ENCODE data around the gene COL24A1. TPM values are rescaled to one million over a fixed set of nuclear protein-coding genes. Genes with fewer than 3 reads are reported as not detected.

Gene COL24A1
- not detected in 2 replicates for total RNA-seq

DNA sequence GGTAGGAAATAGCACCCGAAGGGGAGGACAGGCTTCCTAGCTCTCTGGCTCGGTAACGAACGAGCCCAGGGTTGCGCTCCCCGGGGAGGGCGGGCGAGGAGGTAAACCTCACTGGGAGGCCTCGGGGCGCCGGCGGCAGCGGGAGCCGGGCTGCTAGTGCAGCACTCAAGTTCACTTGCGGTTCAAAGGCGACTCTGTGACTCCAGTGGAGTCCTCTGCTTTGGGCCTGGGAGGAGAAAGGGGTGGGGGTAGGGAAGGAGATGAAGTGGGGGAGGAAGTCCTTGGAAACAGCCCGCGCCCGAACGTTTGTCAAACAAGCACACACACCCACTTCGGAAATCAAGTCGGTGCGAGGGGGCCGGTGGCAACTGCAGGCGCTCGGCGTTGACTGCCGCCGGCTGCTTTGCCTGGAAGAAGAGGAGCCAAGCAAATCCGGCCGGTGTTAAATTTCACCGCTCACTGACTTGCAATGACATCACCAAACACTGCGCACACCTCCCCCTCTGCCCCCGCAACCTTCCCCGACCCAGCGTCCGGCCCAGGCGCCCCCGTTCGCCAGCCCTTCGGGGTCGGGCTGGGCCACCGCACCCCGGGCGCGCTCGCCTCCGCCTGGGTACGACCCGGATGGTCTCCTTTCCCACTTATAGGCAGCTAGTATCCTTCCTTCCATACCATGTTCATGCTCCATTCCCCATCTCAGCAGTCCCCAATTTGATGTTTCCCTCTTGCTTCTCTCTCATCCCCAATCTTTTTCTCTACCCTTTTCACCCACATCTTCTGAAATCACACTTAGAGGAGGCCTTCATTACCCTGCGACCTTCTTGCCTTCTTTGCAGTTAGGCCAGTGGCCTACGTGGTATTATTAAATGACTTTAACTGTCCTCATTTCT is at the start of gene COL24A1:
TSS of gene COL24A1 (minus strand) at position 207 of the 890 bp plus-strand sequence. CDS start 376 bp downstream, outside the sequence.
- Mint-ChIP-seq H3K27me3 (ENCODE audit: low read depth) (peaks cover 44% of the 10 kb centered on the region), H3K4me1 (ENCODE audit: low read depth) (peaks cover 3% of the 10 kb centered on the region), H3K4me3 (ENCODE audit: low read depth) (peak within 1 kb of the TSS; percentile 58), H3K36me3 (ENCODE audit: low read depth) (no peaks in the 10 kb centered on the region), H3K27ac (no peak within 1 kb of the TSS), H3K9me3 (no peaks in the 10 kb centered on the region)
- no peak for DNase-seq (ENCODE audit: low spot score)
- intact Hi-C loops (cut with micrococcal nuclease) = no loop called here

DNA sequence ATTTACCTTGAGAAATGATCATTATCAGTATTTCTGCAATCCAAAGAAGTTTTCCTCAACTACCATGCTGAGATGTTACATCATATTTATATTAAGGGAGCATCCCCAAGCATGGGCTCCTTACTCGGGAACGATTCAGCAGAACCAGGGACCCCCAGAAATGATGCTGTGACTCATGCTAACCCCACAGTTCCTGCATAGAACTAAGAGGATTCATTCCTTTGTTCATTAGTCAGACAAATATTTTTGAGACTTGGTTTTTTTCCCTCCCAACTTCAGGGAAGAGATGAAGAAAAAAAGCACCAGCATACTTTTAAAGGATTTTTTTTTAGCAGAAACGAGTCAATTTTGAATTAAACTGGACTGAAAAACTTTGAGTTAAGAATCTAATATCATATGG is 49.2 kb upstream of the COL24A1 start:
- H3K27me3 Mint-ChIP-seq (ENCODE audit: low read depth) = no peaks in the 10 kb centered on the region
- intact Hi-C loops (cut with micrococcal nuclease) = no loop called here
- H3K27ac Mint-ChIP-seq = no peak overlapping the region
- H3K36me3 Mint-ChIP-seq (ENCODE audit: low read depth) = no peaks in the 10 kb centered on the region
- no peaks in the 10 kb centered on the region for H3K9me3 Mint-ChIP-seq
- no peak overlapping the region for H3K4me3 Mint-ChIP-seq (ENCODE audit: low read depth)
- no peak for DNase-seq (ENCODE audit: low spot score)
- no peaks in the 10 kb centered on the region for H3K4me1 Mint-ChIP-seq (ENCODE audit: low read depth)

DNA sequence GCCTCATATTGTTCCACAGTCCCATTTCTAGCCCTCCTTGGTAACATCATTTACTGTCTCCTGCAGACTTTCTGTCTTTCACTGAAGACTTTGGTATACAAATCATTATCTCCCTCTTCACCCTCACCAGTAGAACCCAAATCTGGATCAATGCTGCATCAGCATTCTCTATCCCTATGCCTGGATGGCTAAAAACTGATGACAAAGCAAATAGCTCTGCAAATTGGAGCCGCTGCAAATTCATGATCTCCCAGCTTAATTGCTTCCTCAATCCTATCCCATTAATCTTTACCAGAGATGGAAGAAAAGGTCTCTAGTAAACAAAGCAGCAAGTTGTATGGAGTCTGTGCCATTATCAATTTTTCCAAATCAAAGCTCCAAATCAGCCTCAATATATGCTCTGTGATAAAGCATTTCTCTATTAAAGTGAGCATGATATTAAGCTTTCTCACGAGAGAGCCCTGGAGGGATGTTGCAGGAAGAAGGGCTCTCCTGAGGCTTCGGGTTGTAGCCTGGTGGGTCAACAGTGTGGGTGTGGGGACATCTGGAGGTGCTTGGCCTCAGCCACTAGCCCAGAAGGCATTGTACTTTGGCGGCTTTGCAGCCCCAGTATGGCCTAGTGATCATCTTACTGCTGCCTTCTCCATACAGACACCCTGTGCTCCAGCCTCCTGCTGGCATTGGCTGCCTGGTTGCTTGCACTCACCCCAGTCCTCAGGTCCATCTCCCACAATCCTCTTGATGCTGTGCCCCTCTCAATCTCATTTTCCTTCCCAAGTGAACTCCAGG is 46.2 kb upstream of the COL24A1 start:
- Mint-ChIP-seq H3K36me3 (ENCODE audit: low read depth) (no peaks in the 10 kb centered on the region), H3K4me3 (ENCODE audit: low read depth) (no peak overlapping the region), H3K27ac (no peak overlapping the region), H3K4me1 (ENCODE audit: low read depth) (no peaks in the 10 kb centered on the region), H3K27me3 (ENCODE audit: low read depth) (no peaks in the 10 kb centered on the region), H3K9me3 (no peaks in the 10 kb centered on the region)
- DNase-seq (ENCODE audit: low spot score) = no peak
- intact Hi-C loops (cut with micrococcal nuclease) = no loop called here

DNA sequence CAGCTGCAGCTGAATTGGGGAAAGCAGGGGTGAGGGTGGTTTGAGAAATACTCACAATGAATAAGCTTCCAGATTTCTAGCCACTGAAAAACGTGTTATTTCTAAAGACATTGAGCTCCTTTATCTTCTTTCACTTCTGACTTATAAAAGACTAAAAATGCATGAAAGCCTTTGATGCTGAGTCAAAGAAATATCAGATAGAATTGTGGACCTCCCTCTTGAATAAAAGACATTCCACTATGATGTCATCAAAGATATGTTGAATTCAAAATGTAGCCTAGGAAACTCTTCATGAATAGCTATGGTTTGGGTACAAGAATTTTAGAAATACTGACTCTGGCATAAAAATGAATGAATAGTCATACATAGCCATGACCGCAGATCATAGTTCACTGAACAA is 44.7 kb upstream of the COL24A1 start:
- Mint-ChIP-seq H3K4me1 (ENCODE audit: low read depth) (no peaks in the 10 kb centered on the region), H3K27ac (no peak overlapping the region), H3K9me3 (no peaks in the 10 kb centered on the region), H3K4me3 (ENCODE audit: low read depth) (no peak overlapping the region), H3K27me3 (ENCODE audit: low read depth) (no peaks in the 10 kb centered on the region), H3K36me3 (ENCODE audit: low read depth) (no peaks in the 10 kb centered on the region)
- DNase-seq (ENCODE audit: low spot score) = no peak
- intact Hi-C loops (cut with micrococcal nuclease) = no loop called here

DNA sequence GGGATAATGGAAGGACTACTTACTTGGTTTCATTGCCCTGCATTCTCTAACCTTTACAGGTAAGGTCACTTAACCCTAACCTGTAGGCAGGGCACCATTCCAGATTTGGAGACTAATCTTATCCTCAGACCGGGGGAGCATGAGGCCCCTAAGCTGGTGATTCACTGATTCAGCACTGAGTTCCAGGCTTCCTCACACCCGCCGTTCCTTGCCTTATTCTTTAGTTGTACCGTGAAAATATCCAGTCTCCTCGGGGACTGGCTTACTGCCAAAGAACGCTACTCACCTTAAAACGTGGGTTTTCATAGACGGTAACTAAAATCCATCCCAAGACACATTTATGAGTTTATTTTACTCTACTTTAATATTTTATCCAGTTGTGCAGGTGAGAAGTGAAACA is 44.3 kb upstream of the COL24A1 start:
- Mint-ChIP-seq H3K4me1 (ENCODE audit: low read depth) (no peaks in the 10 kb centered on the region), H3K36me3 (ENCODE audit: low read depth) (no peaks in the 10 kb centered on the region), H3K9me3 (no peaks in the 10 kb centered on the region), H3K27me3 (ENCODE audit: low read depth) (no peaks in the 10 kb centered on the region), H3K27ac (no peak overlapping the region), H3K4me3 (ENCODE audit: low read depth) (no peak overlapping the region)
- DNase-seq (ENCODE audit: low spot score) = no peak
- intact Hi-C loops (cut with micrococcal nuclease) = no loop called here

DNA sequence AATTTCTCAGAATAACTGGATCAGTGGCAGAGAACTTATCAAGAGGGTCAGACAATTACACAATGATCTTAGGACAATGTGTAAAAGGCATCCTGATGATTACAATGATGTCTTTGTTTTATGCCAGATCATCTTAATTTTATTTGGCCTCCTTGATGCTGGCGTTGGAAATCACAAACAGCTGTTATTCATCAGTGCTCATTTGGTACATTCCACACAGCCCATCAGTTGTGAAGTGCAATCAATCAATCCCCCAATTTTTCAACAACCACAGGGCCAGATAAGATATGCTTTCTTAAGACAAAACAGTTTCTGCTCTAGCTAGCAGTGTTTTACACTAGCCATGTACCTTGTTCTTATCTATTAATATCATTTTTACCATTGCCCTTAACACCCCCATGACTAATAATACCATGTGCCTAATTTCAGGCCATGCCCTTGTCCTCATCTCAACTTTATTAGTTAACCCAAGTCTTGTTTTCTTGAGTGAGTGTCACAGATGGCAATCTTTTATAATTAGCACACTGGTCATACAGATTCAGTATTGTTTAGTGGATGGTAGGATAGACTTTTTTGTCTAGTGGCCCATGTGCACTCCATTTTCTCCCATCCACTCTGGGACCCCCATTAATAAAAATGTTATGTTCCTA is 40.8 kb upstream of the COL24A1 start:
- H3K4me1 Mint-ChIP-seq (ENCODE audit: low read depth) = no peaks in the 10 kb centered on the region
- no peaks in the 10 kb centered on the region for H3K27me3 Mint-ChIP-seq (ENCODE audit: low read depth)
- DNase-seq (ENCODE audit: low spot score) = no peak
- no peaks in the 10 kb centered on the region for H3K9me3 Mint-ChIP-seq
- intact Hi-C loops (cut with micrococcal nuclease) = no loop called here
- no peak overlapping the region for H3K27ac Mint-ChIP-seq
- H3K36me3 Mint-ChIP-seq (ENCODE audit: low read depth) = no peaks in the 10 kb centered on the region
- H3K4me3 Mint-ChIP-seq (ENCODE audit: low read depth) = no peak overlapping the region

DNA sequence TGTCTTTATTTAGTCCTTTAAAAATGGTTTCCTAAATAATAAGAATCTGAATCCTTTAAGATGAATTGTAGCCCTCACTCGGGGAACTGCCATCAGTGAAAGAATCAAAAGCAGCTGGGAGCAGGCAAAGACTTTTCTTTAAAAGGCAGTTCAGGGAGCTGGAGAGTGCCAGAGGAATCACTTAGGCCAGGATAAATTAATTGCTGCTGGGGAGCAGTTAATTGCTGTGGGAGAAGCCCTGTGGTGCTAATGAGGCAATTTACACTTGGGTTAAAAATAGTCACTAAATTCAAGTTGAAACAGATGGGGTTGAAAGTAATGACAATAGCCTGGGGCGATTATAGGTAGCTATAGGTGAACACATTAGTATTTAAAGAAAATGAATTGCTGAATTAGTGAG is 38.7 kb upstream of the COL24A1 start:
- intact Hi-C loops (cut with micrococcal nuclease) = no loop called here
- H3K27ac Mint-ChIP-seq = no peak overlapping the region
- H3K27me3 Mint-ChIP-seq (ENCODE audit: low read depth) = no peaks in the 10 kb centered on the region
- no peaks in the 10 kb centered on the region for H3K36me3 Mint-ChIP-seq (ENCODE audit: low read depth)
- no peak for DNase-seq (ENCODE audit: low spot score)
- H3K4me3 Mint-ChIP-seq (ENCODE audit: low read depth) = no peak overlapping the region
- H3K9me3 Mint-ChIP-seq = no peaks in the 10 kb centered on the region
- H3K4me1 Mint-ChIP-seq (ENCODE audit: low read depth) = no peaks in the 10 kb centered on the region

DNA sequence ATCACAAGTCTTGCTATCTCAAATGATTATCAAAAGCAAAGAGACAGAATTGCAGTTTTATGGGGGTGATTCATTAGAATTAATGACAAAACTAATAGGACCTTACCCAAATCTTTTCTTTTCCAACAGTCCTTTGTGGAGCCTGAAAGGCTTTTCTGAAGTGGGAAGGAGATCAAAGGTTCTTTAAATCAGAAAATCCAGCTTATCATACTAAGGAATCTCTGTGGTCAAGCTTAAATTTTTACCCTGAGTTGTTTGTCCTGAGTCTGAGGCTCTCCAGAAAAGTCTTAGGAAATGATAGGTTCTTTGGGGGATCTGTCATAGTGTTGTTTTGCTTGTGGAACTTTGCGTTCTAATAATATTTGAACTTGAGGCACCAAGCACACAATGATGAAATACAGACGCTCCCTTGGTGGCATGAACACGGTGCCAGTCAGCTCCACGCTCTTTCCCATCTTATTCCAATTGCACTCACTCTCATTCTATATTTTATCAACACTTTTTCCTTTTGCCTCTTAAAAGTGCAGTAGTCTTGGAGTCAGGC is 38.0 kb upstream of the COL24A1 start:
- H3K4me1 Mint-ChIP-seq (ENCODE audit: low read depth) = no peaks in the 10 kb centered on the region
- no peaks in the 10 kb centered on the region for H3K27me3 Mint-ChIP-seq (ENCODE audit: low read depth)
- H3K27ac Mint-ChIP-seq = no peak overlapping the region
- no peak overlapping the region for H3K4me3 Mint-ChIP-seq (ENCODE audit: low read depth)
- DNase-seq (ENCODE audit: low spot score) = no peak
- no peaks in the 10 kb centered on the region for H3K36me3 Mint-ChIP-seq (ENCODE audit: low read depth)
- H3K9me3 Mint-ChIP-seq = no peaks in the 10 kb centered on the region
- intact Hi-C loops (cut with micrococcal nuclease) = no loop called here

DNA sequence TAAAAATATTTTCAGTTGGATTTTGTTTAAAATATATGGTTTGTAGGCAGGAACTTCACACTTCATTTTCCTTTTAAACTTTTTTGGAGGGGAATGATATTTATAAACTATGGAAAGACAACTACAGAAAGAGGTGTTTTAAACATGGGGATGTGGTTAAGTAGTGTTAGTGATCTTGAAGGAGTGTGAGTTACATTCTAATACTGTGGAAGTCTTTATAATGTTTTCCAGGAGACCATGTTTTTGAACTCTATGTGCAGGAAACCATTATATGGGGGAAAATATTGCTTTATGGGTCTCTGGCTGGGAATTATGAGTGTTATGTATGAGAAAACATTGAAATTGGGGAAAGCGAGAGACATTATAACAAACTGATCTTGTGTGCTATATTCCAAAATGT is 35.8 kb upstream of the COL24A1 start:
- Mint-ChIP-seq H3K27me3 (ENCODE audit: low read depth) (no peaks in the 10 kb centered on the region), H3K4me3 (ENCODE audit: low read depth) (no peak overlapping the region), H3K36me3 (ENCODE audit: low read depth) (no peaks in the 10 kb centered on the region), H3K27ac (no peak overlapping the region), H3K4me1 (ENCODE audit: low read depth) (no peaks in the 10 kb centered on the region), H3K9me3 (no peaks in the 10 kb centered on the region)
- no peak for DNase-seq (ENCODE audit: low spot score)
- intact Hi-C loops (cut with micrococcal nuclease) = no loop called here

DNA sequence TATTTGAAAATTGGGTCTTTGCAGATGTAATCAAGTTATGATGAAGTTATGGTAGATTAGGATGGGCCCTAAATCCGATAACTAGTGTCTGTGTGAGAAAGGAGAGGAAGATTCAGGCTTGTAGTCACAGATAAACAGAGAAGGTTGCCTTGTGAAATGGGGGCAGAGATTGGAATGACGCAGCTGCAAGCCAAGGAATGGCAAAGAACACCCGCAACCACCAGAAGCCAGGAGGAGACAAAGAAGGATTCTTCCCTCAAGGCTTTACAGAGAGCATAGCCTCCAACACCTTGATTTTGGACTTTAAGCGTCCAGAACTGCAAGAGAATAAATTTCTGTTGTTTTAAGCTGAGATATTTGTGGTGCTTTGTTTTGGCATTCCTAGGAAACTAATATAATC is 35.4 kb upstream of the COL24A1 start:
- no peak for DNase-seq (ENCODE audit: low spot score)
- no peak overlapping the region for H3K27ac Mint-ChIP-seq
- H3K4me1 Mint-ChIP-seq (ENCODE audit: low read depth) = no peaks in the 10 kb centered on the region
- no peaks in the 10 kb centered on the region for H3K36me3 Mint-ChIP-seq (ENCODE audit: low read depth)
- no peaks in the 10 kb centered on the region for H3K9me3 Mint-ChIP-seq
- no peak overlapping the region for H3K4me3 Mint-ChIP-seq (ENCODE audit: low read depth)
- intact Hi-C loops (cut with micrococcal nuclease) = no loop called here
- H3K27me3 Mint-ChIP-seq (ENCODE audit: low read depth) = no peaks in the 10 kb centered on the region

DNA sequence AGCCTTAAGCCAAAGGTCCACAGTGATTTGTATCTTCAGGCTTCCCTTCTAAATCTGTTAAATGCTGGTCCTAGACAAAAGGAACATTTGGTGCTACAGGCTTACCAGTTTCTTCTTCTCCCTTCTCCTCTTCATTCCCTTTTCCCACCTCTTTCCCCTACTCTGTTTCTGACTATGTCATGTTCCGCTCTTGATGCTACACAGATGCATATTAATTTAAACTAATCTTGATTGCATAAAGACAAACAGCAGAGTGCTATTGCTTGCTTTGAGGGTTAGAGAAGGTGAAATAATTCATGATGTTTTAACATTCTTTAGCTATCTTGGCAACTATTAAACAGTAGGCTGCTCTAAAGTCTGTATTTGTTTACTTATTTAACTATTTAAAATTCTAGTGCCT is 34.3 kb upstream of the COL24A1 start:
- no peaks in the 10 kb centered on the region for H3K36me3 Mint-ChIP-seq (ENCODE audit: low read depth)
- no peak overlapping the region for H3K27ac Mint-ChIP-seq
- DNase-seq (ENCODE audit: low spot score) = no peak
- intact Hi-C loops (cut with micrococcal nuclease) = no loop called here
- no peaks in the 10 kb centered on the region for H3K27me3 Mint-ChIP-seq (ENCODE audit: low read depth)
- H3K4me1 Mint-ChIP-seq (ENCODE audit: low read depth) = no peaks in the 10 kb centered on the region
- H3K4me3 Mint-ChIP-seq (ENCODE audit: low read depth) = no peak overlapping the region
- no peaks in the 10 kb centered on the region for H3K9me3 Mint-ChIP-seq

DNA sequence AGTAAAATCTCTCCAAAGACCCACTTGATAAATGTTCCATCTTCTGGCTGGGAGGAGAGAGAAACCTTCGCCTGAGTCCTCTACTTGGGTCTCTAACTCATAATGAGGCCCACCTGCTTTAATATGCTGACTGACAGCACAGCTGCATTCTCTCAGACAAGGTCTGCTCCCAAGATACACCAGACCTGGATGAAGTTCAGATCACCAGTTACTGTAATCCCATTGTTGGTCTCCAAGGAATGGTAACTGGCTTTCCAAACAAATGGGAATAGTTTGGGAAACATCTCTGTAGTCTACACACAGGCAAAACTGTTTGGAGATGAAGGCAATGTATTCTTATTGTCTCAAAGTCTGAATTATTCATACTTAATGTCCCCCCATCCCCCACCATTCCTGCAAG is 27.9 kb upstream of the COL24A1 start:
- Mint-ChIP-seq H3K27me3 (ENCODE audit: low read depth) (no peaks in the 10 kb centered on the region), H3K9me3 (no peaks in the 10 kb centered on the region), H3K27ac (no peak overlapping the region), H3K36me3 (ENCODE audit: low read depth) (no peaks in the 10 kb centered on the region), H3K4me1 (ENCODE audit: low read depth) (no peaks in the 10 kb centered on the region), H3K4me3 (ENCODE audit: low read depth) (no peak overlapping the region)
- intact Hi-C loops (cut with micrococcal nuclease) = no loop called here
- DNase-seq (ENCODE audit: low spot score) = no peak

DNA sequence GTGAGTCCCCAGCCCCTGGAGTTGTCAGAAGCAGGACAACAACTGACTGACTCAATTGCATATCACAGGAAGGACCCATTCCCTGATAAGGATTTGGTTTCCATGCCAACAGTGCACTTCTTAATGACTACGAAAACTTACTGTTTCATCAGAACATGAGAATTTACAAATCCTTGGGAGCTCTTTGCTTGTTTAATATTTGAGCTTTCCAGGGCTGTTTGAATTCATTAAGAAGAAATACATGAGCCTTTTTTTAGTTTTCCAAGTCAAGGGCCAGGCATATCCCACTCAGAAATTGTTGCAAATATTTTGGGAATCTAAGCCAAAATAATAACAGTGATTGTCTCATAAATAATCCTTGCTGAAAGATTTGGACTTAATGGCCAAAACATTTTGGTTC is 27.2 kb upstream of the COL24A1 start:
- DNase-seq (ENCODE audit: low spot score) = no peak
- H3K27me3 Mint-ChIP-seq (ENCODE audit: low read depth) = no peaks in the 10 kb centered on the region
- no peak overlapping the region for H3K27ac Mint-ChIP-seq
- intact Hi-C loops (cut with micrococcal nuclease) = no loop called here
- H3K36me3 Mint-ChIP-seq (ENCODE audit: low read depth) = no peaks in the 10 kb centered on the region
- no peaks in the 10 kb centered on the region for H3K4me1 Mint-ChIP-seq (ENCODE audit: low read depth)
- H3K4me3 Mint-ChIP-seq (ENCODE audit: low read depth) = no peak overlapping the region
- no peaks in the 10 kb centered on the region for H3K9me3 Mint-ChIP-seq

Measured in activated T-helper 2 cell treated with anti-CD3 and anti-CD28 coated beads, Interferon-gamma antibody, Interleukin-2, Interleukin-4, amounts not matched to agents 10 μg/mL and 5 μg/mL and 100 μg/mL, durations not matched to agents 14 hours and 24 hours and 36 hours (primary cell).